SU-DHL-6 (cell line): ENCODE data around the gene ADAMTS15.

Experiments
- H2AFZ ChIP-seq: fragments of 200-600 bp; sonication (generic); 2 replicates; pipeline ENCODE4 v1.6.1; 2014; ENCODE audit warnings: low read depth, mild to moderate bottlenecking, moderate library complexity, mixed read lengths, antibody characterized with exemption, low read length; ENCODE audit not compliant: severe bottlenecking
- H3F3A ChIP-seq: fragments of 200-600 bp; shearing (Covaris generic); 2 replicates; pipeline ENCODE4 v1.6.0; 2016; ENCODE audit warnings: antibody characterized with exemption, mild to moderate bottlenecking; ENCODE audit not compliant: insufficient read depth
- H3K27ac ChIP-seq: fragments of 200-600 bp; sonication (generic); 2 replicates; pipeline ENCODE4 v1.5.1; 2016; ENCODE audit warnings: low read depth, mild to moderate bottlenecking, low read length, moderate library complexity, mixed read lengths
- H3K27me3 ChIP-seq: fragments of 200-600 bp; sonication (generic), shearing (Covaris generic); 2 replicates; pipeline ENCODE4 v1.6.0; 2014; ENCODE audit warnings: mild to moderate bottlenecking, low read length
- H3K36me3 ChIP-seq: fragments of 200-600 bp; sonication (generic); 2 replicates; pipeline ENCODE4 v1.6.1; 2014; ENCODE audit warnings: mild to moderate bottlenecking, low read length, mixed read lengths
- H3K4me2 ChIP-seq: fragments of 300-600, 200-600 bp; shearing (Covaris generic), sonication (generic); 2 replicates; pipeline ENCODE4 v1.6.0; 2014; ENCODE audit warnings: low read length, low read depth, mild to moderate bottlenecking; ENCODE audit not compliant: poor library complexity, severe bottlenecking
- H3K4me3 ChIP-seq: fragments of 200-600 bp; sonication (generic); 2 replicates; pipeline ENCODE4 v1.5.1; 2014; ENCODE audit warnings: antibody characterized with exemption, low read length, mild to moderate bottlenecking, mixed read lengths; ENCODE audit not compliant: insufficient read depth, poor library complexity, severe bottlenecking
- H3K79me2 ChIP-seq: fragments of 200-600 bp; sonication (generic); 2 replicates; pipeline ENCODE4 v1.6.1; 2014; ENCODE audit warnings: mild to moderate bottlenecking, low read length, moderate library complexity; ENCODE audit not compliant: insufficient read depth
- H3K9ac ChIP-seq: fragments of 200-600 bp; sonication (generic); 2 replicates; pipeline ENCODE4 v1.7.0; 2014; ENCODE audit warnings: mild to moderate bottlenecking, low read length
- H3K9me2 ChIP-seq: fragments of 200-600 bp; sonication (generic); replicated peaks from 2 replicates; pipeline ENCODE4 v1.6.1; 2014; ENCODE audit warnings: low read length; ENCODE audit not compliant: insufficient read depth
- H3K9me3 ChIP-seq: fragments of 200-600 bp; sonication (generic); 2 replicates; pipeline ENCODE4 v1.6.1; 2014; ENCODE audit warnings: low read length, mixed read lengths; ENCODE audit not compliant: insufficient read depth
- H4K20me1 ChIP-seq: fragments of 200-600 bp; sonication (generic); 2 replicates; pipeline ENCODE4 v1.6.1; 2014; ENCODE audit warnings: low read depth, mild to moderate bottlenecking, antibody characterized with exemption, low read length, moderate library complexity, mixed read lengths
- EZH2phosphoT487 ChIP-seq: fragments of 200-600 bp; sonication (generic), shearing (Covaris generic); conservative IDR thresholded peaks from 2 replicates; pipeline ENCODE4 v1.6.1; 2018; ENCODE audit warnings: mild to moderate bottlenecking, antibody characterized with exemption, low read length, moderate library complexity, mixed read lengths
- TF ChIP-seq, protein P1 (sequence below): fragments of 200-600 bp; sonication (generic); IDR thresholded peaks from one replicate; pipeline ENCODE4 v1.5.1; 2017; ENCODE audit warnings: antibody characterized with exemption, mild to moderate bottlenecking, low read length, moderate library complexity; ENCODE audit not compliant: insufficient read depth, poor library complexity, severe bottlenecking

Gene ADAMTS15

DNA sequence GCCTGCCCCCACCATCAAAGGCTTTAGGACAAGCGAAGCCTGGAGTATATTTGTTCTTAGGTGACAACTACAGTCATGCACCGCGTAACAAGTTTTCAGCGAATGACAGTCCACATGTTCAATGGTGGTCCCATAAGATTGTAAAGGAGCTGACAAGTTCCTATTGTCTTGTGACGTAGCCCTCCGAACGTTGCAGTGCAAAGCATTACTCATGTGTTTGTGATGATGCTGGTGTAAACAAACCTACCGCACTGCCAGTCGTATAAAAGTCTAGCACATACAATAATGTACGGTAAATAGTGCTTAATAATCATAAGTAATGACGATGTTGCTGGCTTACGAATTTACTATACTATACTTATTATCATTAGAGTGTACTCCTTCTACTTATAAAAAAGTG lies 41.3 kb downstream of the ADAMTS15 start:
- H3K9ac ChIP-seq, result no peak overlapping the region
- H3F3A ChIP-seq, result no peaks in the 10 kb centered on the region
- H3K79me2 ChIP-seq, result no peaks in the 10 kb centered on the region
- no peaks in the 10 kb centered on the region for H3K9me2 ChIP-seq
- no peaks in the 10 kb centered on the region for H3K36me3 ChIP-seq
- H3K27me3 ChIP-seq, result no peaks in the 10 kb centered on the region
- H2AFZ ChIP-seq, result no peak overlapping the region
- no peak overlapping the region for H3K27ac ChIP-seq
- TF ChIP-seq EZH2phosphoT487, result no peak
- TF ChIP-seq, protein P1, sequence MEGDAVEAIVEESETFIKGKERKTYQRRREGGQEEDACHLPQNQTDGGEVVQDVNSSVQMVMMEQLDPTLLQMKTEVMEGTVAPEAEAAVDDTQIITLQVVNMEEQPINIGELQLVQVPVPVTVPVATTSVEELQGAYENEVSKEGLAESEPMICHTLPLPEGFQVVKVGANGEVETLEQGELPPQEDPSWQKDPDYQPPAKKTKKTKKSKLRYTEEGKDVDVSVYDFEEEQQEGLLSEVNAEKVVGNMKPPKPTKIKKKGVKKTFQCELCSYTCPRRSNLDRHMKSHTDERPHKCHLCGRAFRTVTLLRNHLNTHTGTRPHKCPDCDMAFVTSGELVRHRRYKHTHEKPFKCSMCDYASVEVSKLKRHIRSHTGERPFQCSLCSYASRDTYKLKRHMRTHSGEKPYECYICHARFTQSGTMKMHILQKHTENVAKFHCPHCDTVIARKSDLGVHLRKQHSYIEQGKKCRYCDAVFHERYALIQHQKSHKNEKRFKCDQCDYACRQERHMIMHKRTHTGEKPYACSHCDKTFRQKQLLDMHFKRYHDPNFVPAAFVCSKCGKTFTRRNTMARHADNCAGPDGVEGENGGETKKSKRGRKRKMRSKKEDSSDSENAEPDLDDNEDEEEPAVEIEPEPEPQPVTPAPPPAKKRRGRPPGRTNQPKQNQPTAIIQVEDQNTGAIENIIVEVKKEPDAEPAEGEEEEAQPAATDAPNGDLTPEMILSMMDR, result no peak
- no peaks in the 10 kb centered on the region for H4K20me1 ChIP-seq
- H3K4me2 ChIP-seq, result no peak overlapping the region
- no peak overlapping the region for H3K4me3 ChIP-seq
- H3K9me3 ChIP-seq, result no peaks in the 10 kb centered on the region

DNA sequence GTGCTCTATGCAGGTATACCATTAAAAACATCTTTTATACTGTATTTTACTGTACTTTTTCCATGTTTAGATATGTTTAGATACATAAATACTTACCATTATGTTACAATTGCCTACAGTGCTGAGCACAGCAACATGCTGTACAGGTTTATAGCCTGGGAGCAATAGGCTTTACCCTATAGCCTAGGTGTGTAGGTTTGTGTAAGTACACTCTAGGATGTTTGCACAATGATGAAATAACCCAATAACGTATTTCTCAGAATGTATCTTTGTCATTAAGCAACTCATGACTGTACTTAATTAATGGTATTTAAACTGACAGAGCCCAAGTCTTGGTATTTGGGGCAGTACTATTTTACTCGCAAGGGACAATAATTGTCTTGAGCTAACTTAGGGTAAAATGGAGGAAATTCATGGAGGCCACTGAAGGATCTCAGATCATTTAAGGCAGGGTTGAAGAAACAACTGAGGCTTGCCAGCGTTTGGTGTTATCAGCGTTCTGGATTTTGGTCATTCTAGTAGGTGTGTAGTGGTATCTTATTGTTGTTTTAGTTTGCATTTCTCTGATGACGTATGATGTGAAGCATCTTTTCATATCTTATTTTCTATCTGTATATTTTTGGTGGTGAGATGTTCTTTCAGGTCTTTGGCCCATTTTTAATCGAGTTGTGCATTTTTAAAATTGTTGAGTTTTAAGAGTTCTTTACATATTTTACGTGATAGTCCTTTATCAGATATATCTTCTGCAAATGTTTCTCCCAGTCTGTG lies 42.4 kb downstream of the ADAMTS15 start:
- Histone ChIP-seq H2AFZ (no peak overlapping the region), H3F3A (no peaks in the 10 kb centered on the region), H3K9me3 (no peaks in the 10 kb centered on the region), H3K27me3 (no peaks in the 10 kb centered on the region), H3K27ac (no peak overlapping the region), H4K20me1 (no peaks in the 10 kb centered on the region), H3K4me3 (no peak overlapping the region), H3K36me3 (no peaks in the 10 kb centered on the region), H3K9ac (no peak overlapping the region), H3K4me2 (no peak overlapping the region), H3K9me2 (no peaks in the 10 kb centered on the region), H3K79me2 (no peaks in the 10 kb centered on the region)
- TF ChIP-seq, protein P1, result no peak
- no peak for TF ChIP-seq EZH2phosphoT487

DNA sequence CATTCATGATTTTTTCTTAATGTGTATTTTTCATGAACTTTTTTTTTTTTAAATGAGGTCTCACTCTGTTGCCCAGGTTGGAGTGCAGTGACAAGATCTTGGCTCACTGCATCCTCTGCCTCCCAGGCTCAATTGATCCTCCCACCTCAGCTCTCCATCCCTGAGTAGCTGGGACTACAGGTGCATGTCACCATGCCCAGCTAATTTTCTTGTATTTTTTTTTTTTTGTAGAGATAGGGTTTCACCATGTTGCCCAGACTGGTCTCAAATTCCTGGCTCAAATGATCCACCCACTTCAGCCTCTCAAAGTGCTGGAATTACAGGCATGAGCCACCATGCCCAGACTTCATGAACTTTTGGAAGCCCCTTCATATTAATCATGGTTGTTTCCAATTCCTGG lies 49.7 kb downstream of the ADAMTS15 start:
- Histone ChIP-seq H3K4me3 (no peak overlapping the region), H3K9ac (no peak overlapping the region), H3F3A (no peaks in the 10 kb centered on the region), H3K9me3 (no peaks in the 10 kb centered on the region), H3K79me2 (no peaks in the 10 kb centered on the region), H3K27me3 (no peaks in the 10 kb centered on the region), H3K36me3 (no peaks in the 10 kb centered on the region), H3K4me2 (no peak overlapping the region), H3K27ac (no peak overlapping the region), H3K9me2 (no peaks in the 10 kb centered on the region), H2AFZ (no peak overlapping the region), H4K20me1 (no peaks in the 10 kb centered on the region)
- TF ChIP-seq, protein P1, result no peak
- TF ChIP-seq EZH2phosphoT487, result no peak
